Stimulated activated CD4-positive, alpha-beta T cell treated with anti-CD3 and anti-CD28 coated beads, Interleukin-1b, Interleukin-23, amount 100 ng/mL, for 48 hours (primary cell): Measurements from ENCODE around the gene DROSHA.

Experiments used
- DNase-seq: peaks from one replicate; pipeline ENCODE4 v3.0.0-alpha.2; 2020

Gene DROSHA

DNA sequence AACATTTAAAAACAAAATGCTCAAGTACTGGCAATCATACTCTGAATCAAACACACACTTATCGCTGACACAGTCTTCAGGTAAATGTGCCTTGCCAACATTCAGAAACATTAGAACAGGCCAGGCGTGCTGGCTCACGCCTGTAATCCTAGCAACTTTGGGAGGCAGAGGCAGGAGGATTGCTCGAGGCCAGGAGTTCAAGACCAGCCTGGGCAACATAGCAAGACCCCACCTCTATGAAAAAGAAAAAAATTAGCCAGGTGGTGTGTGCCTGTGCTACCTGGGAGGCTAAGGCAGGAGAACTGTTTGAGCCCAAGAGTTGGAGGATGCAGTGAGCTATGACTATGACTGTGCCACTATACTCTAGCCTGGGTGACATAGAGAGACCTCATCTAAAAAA, 20.6 kb downstream of the DROSHA start:
- no peak for DNase-seq

DNA sequence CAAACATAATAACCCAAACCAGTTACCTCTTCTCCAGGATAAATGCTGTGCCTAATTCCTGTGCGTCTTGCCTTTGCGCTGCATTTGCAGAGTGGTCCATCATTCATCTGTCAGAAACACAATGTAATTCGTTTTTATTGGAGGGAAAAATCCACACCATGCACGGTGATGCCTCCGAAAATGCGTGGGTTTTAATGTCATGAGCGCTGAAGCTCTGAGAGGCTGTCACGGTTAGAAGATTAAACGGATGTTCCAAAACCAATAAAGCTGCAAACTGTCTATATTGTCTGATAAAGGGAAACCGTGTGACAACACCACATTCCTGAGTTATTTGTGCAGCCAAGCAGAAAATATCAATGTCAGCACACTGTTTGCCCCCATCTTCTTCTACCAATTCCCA, 27.4 kb downstream of the DROSHA start:
- no peak for DNase-seq

- no peak for DNase-seq
These were observed 29.4 kb downstream of the DROSHA start for GRCh38 chr5:31502506-31502905.

DNA sequence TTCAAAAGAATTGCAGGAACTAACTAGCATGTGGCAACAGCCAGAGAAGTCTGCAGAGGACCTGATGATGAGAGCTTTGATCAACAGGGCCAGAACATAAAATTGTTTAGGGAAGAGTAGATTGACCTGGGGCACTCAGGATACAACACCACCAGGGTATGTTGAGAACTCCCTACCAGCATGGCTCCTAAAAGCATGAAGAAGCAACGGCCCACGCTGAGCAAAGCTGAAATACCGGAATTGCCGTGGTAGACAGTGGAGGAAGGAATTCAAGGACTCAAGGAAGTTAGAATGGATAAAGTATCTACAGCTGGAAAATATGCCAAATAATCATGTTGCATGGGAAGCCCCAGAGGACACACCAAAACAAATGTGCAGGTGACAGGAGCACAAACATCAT, 31.6 kb downstream of the DROSHA start:
- no peak for DNase-seq

DNA sequence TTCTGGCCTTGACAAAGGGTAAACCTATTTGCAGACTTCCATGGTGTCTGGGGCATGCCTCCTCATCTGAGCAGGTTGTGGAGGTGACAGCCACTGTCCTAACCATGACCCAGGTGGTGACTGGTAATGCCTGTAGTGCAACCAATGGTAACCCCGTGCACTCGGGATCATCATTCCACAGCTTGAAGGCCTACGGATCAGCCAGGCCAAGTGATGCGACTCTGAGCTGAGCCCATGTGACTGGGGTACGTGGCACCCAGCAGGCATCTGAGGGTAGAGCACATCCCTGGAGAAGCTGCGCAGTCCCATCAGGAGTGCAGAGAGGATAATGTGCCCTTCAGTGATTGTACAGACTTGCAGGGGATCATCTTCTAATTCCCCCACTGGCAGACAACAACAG, 35.0 kb downstream of the DROSHA start:
- no peak for DNase-seq

DNA sequence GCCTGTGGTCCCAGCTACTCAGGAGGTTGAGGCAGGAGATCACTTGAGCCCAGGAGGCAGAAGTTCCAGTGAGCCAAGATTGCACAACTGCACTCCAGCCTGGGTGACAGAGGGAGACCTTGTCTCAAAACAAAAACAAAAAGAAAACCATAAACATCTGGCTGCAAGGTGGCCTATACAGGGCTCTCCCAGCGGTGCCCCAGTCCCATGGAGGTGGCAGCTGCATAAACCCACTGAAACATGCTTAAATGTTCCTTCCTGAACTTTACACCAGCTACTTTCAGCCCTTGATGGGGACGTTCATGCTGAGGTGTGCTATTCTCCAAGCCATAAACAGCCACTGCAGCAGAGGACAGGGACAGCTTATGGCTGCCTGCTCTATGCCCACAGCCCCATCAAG, 35.6 kb downstream of the DROSHA start:
- DNase-seq = no peak

- DNase-seq = no peak
These were observed 36.6 kb downstream of the DROSHA start for GRCh38 chr5:31495336-31495735.

GRCh38 chr5:31492869-31493268, 39.0 kb downstream of the DROSHA start:
- no peak for DNase-seq

DNA sequence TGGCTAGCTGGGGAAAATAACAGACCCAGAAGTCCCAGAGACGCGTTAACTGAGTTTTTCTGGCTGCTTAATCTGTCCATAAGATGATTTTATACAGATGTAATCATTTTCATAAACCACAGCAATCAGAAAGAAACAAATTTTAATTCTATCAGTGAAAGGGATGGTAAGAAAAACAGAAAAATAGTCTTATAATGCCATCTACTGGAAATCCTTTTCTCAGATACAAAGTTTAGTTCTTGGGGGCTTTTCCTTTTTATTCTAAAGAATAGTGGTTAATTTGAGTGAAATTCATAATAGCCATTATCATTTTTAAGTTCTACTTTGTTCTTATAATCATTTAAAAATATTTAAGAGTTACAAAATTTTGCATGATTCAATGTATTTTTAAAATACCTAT, 44.4 kb downstream of the DROSHA start:
- DNase-seq = no peak

- DNase-seq = no peak
These were observed 45.5 kb downstream of the DROSHA start for GRCh38 chr5:31486441-31486840.

- no peak for DNase-seq
These were observed 46.3 kb downstream of the DROSHA start for GRCh38 chr5:31485376-31486207.

DNA sequence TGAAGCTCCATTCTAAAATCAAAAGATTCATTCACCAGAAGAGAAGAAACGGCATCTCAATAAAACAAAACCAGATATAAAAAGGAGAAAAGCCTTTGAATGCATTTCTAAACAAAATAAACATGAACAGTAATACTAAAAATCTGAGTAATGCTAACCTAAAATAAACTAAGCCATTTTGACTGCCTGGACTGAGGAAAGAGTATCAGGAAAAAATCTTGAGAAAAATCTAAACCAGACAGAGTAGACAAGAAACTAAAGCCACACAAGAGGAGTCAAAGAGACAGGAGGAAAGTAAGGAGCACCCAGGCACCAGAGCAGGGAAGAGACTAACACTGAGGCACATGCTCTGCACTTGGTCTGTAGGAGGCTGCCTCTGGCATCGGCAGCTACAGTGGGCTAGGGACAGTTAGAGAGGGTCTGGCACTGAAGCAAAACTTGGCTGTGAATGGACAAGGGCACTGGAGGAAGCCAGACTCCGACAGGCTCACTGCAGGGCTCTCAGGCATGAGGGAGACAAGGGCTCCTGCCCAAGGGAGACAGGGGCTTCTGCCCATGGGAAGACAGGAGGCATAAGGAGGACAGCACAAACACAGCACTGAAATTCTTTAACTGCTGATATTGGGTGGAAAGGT, 50.2 kb downstream of the DROSHA start:
- DNase-seq = no peak

DNA sequence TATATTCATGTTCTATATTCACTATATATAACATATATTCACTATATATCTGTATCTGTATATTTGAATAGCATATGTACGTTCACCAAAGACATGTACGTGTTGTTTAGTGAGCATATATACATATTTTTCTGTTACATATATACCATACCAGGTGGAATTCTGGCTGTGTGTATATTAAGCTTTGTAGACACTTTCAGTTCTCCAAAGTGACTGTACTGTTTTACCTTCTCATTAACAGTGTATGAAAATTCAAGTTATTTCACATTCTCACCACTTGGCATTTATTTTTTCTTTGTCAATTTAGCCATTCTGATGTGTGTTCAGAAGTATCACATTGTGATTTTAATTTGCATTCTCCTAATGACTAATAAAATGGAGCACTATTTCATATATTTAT, 52.2 kb downstream of the DROSHA start:
- no peak for DNase-seq

GRCh38 chr5:31478901-31479300, 53.0 kb downstream of the DROSHA start:
- DNase-seq = no peak

GRCh38 chr5:31477971-31478370, 53.9 kb downstream of the DROSHA start:
- no peak for DNase-seq

- peak; percentile 18 for DNase-seq
These were observed 54.4 kb downstream of the DROSHA start for GRCh38 chr5:31477516-31477915.

GRCh38 chr5:31476738-31477141, 55.2 kb downstream of the DROSHA start:
- no peak for DNase-seq

DNA sequence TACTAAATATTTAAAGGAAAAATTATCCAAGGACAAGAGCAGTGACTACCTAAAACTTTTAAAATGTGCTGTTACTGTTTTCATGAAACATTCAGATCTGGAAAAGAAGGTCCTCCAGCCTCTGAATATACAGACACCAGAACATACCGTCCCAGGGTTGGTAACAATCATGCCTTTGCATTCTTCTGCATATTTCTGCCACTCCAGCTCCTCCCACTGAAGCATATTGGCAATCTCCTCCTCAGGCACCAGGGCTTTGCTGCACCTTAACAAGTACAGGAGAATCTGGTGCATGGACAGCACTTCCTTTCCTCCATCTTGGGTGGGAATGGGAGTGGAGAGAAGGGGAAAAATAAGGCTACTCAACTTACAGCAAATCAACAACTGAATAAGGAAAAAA, 60.0 kb downstream of the DROSHA start:
- no peak for DNase-seq

- no peak for DNase-seq
These were observed 60.9 kb downstream of the DROSHA start for GRCh38 chr5:31471040-31471439.

DNA sequence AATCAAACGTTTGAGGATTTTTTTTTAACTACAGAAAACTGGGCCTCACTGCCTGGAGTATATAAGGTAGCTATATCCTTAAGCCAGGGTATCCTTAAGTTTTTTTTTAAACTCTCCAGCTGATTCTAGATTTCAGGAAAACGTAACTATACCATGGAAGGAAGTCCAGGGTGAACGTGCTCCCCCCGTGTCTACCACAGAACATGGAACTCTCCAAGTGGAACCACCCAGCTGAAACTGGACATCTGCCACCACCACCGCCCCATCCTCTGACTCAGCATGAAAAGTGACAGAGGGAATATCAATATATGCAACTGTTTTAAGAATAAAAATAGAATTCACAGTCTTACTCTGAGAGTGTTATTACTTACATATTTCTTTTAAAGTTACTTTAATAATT, 61.3 kb downstream of the DROSHA start:
- no peak for DNase-seq

GRCh38 chr5:31469886-31470285, 62.0 kb downstream of the DROSHA start:
- DNase-seq = no peak

DNA sequence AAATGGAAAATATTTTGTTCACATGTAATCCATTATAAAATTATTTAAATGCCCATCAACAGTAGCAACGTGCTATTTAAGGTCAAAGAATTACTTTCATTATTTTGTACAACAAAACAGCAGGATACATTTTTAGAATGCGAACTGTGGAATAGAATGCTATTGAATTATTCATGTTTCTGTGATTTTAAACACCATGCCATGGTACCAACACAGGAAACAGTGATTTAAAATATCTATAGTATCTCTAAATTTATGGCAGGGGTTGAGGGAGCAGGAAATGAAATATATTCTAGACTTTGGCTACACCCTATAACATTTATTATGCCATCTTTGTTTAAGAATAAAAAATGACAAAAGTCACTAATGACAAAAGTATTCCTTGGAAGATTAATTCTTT, 62.4 kb downstream of the DROSHA start:
- DNase-seq = no peak

DNA sequence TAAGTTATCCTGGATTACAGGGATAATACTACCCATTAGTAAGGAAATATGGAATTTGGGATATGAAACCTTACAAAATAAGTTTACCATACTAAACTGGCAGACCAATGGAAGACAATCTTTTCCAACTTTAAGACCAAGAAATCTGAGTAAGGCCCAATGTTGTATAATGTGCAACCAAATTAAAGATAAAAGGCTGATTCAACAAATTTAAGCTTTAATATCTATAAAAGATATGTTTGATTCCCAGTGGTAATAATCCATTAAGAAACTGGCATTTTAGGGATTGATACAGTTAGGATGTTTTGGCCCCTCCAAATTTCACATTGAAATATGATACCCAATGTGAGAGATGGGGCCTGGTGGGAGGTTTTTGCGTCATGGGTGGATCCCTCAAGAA, 66.6 kb downstream of the DROSHA start:
- DNase-seq = no peak

GRCh38 chr5:31464081-31464480, 67.8 kb downstream of the DROSHA start:
- no peak for DNase-seq

GRCh38 chr5:31463351-31463750, 68.5 kb downstream of the DROSHA start:
- no peak for DNase-seq
